NCI-H526 (cell line): ENCODE data around the gene TRIP13.
"Not testable (repeated sequence)": the region's sequence is repeated elsewhere in the genome, so short reads cannot be mapped to it uniquely, and the experiment has no call there.

Experiments used
- DNase-seq, 2 experiments: peaks; one replicate each; lab custom pipeline; 2025; lab: John Stamatoyannopoulos, UW

Gene TRIP13, protein sequence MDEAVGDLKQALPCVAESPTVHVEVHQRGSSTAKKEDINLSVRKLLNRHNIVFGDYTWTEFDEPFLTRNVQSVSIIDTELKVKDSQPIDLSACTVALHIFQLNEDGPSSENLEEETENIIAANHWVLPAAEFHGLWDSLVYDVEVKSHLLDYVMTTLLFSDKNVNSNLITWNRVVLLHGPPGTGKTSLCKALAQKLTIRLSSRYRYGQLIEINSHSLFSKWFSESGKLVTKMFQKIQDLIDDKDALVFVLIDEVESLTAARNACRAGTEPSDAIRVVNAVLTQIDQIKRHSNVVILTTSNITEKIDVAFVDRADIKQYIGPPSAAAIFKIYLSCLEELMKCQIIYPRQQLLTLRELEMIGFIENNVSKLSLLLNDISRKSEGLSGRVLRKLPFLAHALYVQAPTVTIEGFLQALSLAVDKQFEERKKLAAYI

GRCh38 chr5:892394-893136 lies at the start of gene TRIP13, which contains the start of gene BRD9:
TSS of gene TRIP13 (plus strand) at chr5:892884. CDS start at chr5:892999, 115 bp downstream.
TSS of gene BRD9 (minus strand) at chr5:892801. CDS start at chr5:892657, 144 bp downstream.
- peak; percentile 4 to 89 for DNase-seq

DNA sequence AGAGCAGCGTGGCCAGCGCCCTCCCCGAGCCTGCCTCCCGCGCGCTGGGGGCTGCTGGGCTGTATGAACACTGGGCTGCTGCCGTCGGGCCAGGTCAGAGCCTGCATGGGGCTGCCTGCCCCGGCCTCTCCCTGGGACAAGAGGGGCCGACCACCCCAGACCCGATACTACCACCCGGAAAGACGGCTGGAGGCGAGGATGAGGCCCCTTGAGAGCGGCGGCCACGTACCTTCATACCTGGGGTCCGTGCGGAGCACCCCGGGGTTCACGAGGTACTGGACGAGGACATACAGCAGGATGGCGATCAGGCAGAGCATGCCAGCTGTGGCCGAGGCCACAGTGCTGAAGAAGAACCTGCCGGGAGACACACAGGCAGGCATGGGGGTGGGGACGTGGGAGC lies 49.3 kb upstream of the TRIP13 start:
- DNase-seq, result not testable (repeated sequence)

DNA sequence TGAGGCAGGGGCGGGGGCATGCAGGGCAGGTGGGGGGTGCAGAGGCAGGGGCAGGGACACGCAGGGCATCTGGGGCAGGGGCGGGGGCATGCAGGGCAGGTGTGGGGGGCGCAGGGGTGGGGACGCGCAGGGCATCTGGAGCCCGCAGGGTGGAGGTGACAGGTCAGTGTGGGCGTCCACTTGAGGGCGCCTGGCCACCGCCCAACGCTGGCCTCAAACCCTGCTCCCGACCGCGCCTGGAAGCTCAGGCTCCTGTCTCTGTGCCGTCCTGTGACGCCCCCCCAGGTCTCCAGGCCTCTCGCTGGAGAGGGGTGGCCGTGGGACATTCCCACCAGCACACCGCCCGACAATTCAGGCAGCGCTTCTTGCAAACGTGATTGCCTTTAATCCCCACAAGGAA lies 48.8 kb upstream of the TRIP13 start:
- DNase-seq, result not testable (repeated sequence)

GRCh38 chr5:844426-844825 lies 48.3 kb upstream of the TRIP13 start:
- DNase-seq, result not testable (repeated sequence)

- DNase-seq, result peak in 1 of 2 experiments; percentile 34
Measured at GRCh38 chr5:845031-845675, 47.5 kb upstream of the TRIP13 start.

- not testable (repeated sequence) for DNase-seq
Measured at GRCh38 chr5:845676-846601, 46.7 kb upstream of the TRIP13 start.

- DNase-seq, result not testable (repeated sequence)
Measured at GRCh38 chr5:846602-847091, 46.0 kb upstream of the TRIP13 start.

DNA sequence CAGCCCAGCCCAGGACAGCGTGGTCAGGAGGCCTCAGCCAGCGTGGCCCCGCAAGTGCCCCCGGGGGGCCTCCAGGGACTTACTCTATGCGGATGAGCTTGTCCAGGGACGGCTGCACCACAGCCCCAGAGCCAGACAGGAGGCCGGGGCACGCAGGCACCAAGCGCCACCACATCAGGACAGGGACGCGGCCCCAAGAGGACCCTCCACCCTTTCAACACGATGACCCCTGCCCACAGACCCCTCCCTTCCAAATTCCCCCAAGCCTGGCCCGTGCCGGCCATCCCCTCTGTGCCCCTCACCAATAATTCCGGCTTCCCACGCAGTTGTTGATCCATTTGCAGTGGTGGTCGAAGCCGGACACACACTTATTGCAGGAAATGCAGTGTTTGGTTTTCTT lies 45.5 kb upstream of the TRIP13 start:
- not testable (repeated sequence) for DNase-seq

DNA sequence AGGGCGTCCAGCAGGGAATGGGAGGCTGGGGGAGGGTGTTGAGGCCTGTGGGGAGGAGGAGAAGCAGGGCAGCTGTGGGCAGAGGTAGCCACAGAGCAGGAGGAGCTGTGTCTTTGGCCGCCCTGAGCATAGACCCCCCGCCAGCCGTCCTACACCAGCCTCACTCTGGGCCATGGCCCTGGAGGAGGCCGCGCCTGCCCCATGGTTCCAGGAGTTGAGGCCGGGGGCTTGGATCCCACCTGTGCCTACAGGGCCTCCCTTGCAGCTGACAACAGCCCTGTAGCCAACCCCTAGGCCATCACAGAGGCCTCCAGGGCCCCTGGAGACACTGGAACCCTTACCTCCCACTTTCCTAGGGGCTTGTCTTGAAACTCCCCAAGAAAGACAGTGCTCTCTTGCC lies 44.9 kb upstream of the TRIP13 start:
- DNase-seq, result not testable (repeated sequence)

DNA sequence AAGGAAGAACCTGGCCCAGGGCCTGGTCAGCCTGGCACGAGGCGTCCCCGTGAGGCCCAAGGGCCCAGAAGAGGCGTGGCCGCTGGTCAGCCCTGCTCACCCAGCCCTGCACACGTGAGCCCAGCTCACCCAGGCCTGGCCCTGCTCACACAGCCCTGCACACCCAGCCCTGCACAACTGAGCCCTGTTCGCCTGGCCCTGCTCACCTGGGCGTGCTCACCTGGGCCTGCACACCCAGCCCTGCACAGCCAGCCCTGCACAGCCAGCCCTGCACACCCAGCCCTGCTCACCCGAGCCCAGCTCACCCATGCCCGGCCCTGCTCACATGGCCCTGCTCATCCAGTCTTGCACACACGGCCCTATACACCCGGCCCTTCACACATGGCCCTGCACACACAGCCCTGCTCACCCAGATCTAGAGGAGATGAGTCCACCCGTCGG lies 44.0 kb upstream of the TRIP13 start:
- DNase-seq, result no peak

GRCh38 chr5:849651-850301 lies 42.9 kb upstream of the TRIP13 start:
- peak in 1 of 2 experiments; percentile 14 for DNase-seq

GRCh38 chr5:850511-851006 lies 42.1 kb upstream of the TRIP13 start, which contains the start of gene ZDHHC11:
TSS of gene ZDHHC11 (minus strand) at chr5:850986. CDS start at chr5:850602, 384 bp downstream.
- DNase-seq, result peak; percentile 14 to 69

DNA sequence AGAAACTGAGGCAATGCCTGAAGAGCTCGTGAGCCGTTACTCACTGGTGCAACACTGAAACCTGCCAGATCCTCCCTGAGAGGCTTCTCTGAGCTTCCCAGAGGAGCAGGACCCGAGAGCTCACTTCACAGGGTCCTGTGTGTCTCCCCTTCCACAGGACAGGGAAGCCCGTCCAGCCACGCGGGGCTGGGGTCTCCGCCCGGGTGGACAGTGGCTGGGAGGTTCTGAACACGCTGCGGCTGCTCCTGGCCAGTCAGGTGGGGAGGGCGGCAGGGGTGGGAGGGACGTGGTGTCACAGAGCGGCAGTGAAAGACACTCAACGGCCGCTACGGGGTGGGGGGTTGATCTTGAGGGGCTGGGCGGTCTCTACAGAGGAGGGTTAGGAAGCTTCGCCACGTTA lies 41.6 kb upstream of the TRIP13 start:
- peak in 1 of 2 experiments; percentile 26 for DNase-seq

GRCh38 chr5:851553-851952 lies 41.1 kb upstream of the TRIP13 start:
- DNase-seq, result no peak

DNA sequence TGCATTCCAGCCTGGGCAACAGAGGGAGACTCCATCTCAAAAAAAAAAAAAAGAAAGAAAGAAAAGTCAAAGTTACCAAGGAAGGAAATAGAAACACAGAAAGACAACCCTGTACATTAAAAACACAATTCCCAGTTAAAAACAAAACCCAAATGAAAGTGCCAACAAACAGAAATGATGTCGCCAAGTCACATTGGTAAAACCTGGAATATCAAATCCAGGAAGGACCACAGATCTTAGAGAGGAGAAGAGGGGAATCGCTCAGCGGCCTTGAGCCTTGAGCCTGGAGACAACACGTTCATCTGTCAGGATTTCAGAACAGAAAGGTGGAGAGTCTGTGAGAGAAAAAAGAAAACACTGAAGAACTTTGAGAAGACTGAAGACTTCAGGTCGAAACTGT lies 40.7 kb upstream of the TRIP13 start:
- DNase-seq, result peak in 1 of 2 experiments; percentile 15

DNA sequence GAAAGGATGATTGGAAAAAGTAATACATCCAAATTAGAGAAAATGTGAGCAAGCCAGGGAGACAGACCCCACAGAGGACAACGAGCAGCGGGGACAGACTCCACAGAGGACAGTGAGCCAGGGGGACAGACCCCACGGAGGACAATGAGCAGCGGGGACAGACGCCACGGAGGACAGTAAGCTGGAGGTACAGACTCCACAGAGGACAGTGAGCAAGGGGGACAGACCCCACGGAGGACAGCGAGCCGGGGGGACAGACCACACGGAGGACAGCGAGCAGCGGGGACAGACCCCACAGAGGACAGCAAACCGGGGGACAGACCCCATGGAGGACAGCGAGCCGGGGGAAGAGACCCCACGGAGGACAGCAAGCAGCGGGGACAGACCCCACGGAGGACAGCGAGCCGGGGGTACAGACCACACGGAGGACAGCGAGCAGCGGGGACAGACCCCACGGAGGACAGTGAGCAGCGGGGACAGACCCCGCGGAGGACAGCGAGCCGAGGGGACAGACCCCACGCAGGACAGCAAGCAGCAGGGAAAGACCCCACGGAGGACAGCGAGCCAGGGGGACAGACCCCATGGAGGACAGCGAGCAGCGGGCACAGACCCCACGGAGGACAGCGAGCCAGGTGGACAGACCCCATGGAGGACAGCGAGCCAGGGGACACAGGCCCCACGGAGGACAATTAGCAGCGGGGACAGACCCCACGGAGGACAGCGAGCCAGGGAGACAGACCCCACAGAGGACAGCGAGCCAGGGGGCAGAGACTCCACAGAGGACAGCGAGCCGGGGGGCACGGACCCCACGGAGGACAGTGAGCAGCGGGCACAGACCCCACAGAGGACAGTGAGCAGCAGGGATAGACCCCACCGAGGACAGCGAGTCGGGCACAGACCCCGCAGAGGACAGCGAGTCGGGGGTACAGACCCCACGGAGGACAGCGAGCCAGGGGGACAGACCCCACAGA lies 40.0 kb upstream of the TRIP13 start:
- no peak for DNase-seq

DNA sequence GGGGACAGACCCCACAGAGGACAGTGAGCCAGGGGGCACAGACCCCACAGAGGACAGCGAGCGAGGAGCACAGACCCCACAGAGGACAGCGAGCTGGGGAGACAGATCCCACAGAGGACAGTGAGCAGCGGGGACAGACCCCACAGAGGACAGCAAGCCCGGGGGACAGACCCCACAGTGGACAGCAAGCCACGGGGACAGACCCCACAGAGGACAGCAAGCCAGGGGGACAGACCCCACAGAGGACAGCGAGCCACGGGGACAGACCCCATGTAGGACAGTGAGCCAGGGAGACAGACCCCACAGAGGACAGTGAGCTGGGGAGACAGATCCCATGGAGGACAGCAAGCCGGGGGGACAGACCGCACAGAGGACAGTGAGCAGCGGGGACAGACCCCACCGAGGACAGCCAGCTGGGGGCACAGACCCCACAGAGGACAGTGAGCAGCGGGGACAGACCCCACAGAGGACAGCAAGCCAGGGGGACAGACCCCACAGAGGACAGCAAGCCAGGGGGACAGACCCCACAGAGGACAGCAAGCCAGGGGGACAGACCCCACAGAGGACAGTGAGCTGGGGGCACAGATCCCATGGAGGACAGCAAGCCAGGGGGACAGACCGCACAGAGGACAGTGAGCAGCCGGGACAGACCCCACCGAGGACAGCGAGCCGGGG lies 39.1 kb upstream of the TRIP13 start:
- not testable (repeated sequence) for DNase-seq

- no peak for DNase-seq
Measured at GRCh38 chr5:854217-854616, 38.5 kb upstream of the TRIP13 start.
